ACC112 (cell line): ENCODE data around the gene TMEM255B.

ENCODE experiments used
- H2AFZ ChIP-seq: fragments of 200-600 bp; sonication (generic); one replicate; pipeline ENCODE4 v1.6.0; 2017; ENCODE audit warnings: antibody characterized with exemption, low read length; ENCODE audit not compliant: unreplicated experiment
- H3K27ac ChIP-seq: fragments of 200-600 bp; sonication (generic); 2 replicates; pipeline ENCODE4 v1.5.1; 2014; ENCODE audit warnings: low read depth, mild to moderate bottlenecking, antibody characterized with exemption, low read length, moderate library complexity
- H3K27me3 ChIP-seq: fragments of 200-600 bp; sonication (generic); 2 replicates; pipeline ENCODE4 v1.6.1; 2014; ENCODE audit warnings: mild to moderate bottlenecking, antibody characterized with exemption, low read length, moderate library complexity, mixed read lengths; ENCODE audit not compliant: insufficient read depth
- H3K36me3 ChIP-seq: fragments of 200-600 bp; sonication (generic); 2 replicates; pipeline ENCODE4 v1.6.1; 2016; ENCODE audit warnings: mild to moderate bottlenecking, antibody characterized with exemption, low read length, moderate library complexity, mixed read lengths; ENCODE audit not compliant: insufficient read depth
- H3K4me1 ChIP-seq: fragments of 200-600 bp; sonication (generic); one replicate; pipeline ENCODE4 v1.6.1; 2016; ENCODE audit warnings: low read length, mixed read lengths; ENCODE audit not compliant: insufficient read depth, unreplicated experiment, control insufficient read depth
- H3K4me3 ChIP-seq: fragments of 200-600 bp; sonication (generic); 2 replicates; pipeline ENCODE4 v1.5.1; 2014; ENCODE audit warnings: mild to moderate bottlenecking, low read depth, low read length
- H3K79me2 ChIP-seq: fragments of 200-600 bp; sonication (generic); one replicate; pipeline ENCODE4 v1.6.0; 2016; ENCODE audit warnings: low read length; ENCODE audit not compliant: control insufficient read depth, unreplicated experiment, insufficient read depth

The TMEM255B gene

GRCh38 chr13:113841353-113841650, 82.3 kb downstream of the TMEM255B start:
- no peak overlapping the region for H2AFZ ChIP-seq
- H3K27ac ChIP-seq, result no peak overlapping the region
- H3K79me2 ChIP-seq, result no peaks in the 10 kb centered on the region
- no peak overlapping the region for H3K4me3 ChIP-seq
- no peaks in the 10 kb centered on the region for H3K27me3 ChIP-seq
- H3K4me1 ChIP-seq, result peaks cover 19% of the 10 kb centered on the region
- no peaks in the 10 kb centered on the region for H3K36me3 ChIP-seq

GRCh38 chr13:113842336-113843062, 83.5 kb downstream of the TMEM255B start:
- Histone ChIP-seq H3K4me1 (peaks cover 11% of the 10 kb centered on the region), H3K79me2 (no peaks in the 10 kb centered on the region), H3K27me3 (no peaks in the 10 kb centered on the region), H3K36me3 (no peaks in the 10 kb centered on the region), H3K27ac (no peak overlapping the region), H2AFZ (no peak overlapping the region), H3K4me3 (no peak overlapping the region)

- no peak overlapping the region for H3K4me3 ChIP-seq
- H2AFZ ChIP-seq, result no peak overlapping the region
- no peaks in the 10 kb centered on the region for H3K27me3 ChIP-seq
- H3K79me2 ChIP-seq, result peaks cover 4% of the 10 kb centered on the region
- H3K4me1 ChIP-seq, result peaks cover 7% of the 10 kb centered on the region
- no peak overlapping the region for H3K27ac ChIP-seq
- no peaks in the 10 kb centered on the region for H3K36me3 ChIP-seq
Observed at GRCh38 chr13:113843063-113843654, 84.1 kb downstream of the TMEM255B start.

- Histone ChIP-seq H3K79me2 (peaks cover 8% of the 10 kb centered on the region), H3K4me1 (peaks cover 6% of the 10 kb centered on the region), H3K27me3 (no peaks in the 10 kb centered on the region), H3K36me3 (no peaks in the 10 kb centered on the region), H3K4me3 (no peak overlapping the region), H3K27ac (no peak overlapping the region), H2AFZ (no peak overlapping the region)
Observed at GRCh38 chr13:113843864-113844556, 85.0 kb downstream of the TMEM255B start.

- H3K36me3 ChIP-seq, result no peaks in the 10 kb centered on the region
- no peaks in the 10 kb centered on the region for H3K27me3 ChIP-seq
- no peak overlapping the region for H3K27ac ChIP-seq
- H3K79me2 ChIP-seq, result peaks cover 12% of the 10 kb centered on the region
- H3K4me1 ChIP-seq, result peaks cover 3% of the 10 kb centered on the region
- no peak overlapping the region for H3K4me3 ChIP-seq
- no peak overlapping the region for H2AFZ ChIP-seq
Observed at GRCh38 chr13:113845055-113845454, 86.0 kb downstream of the TMEM255B start.

GRCh38 chr13:113845723-113846635, 87.0 kb downstream of the TMEM255B start:
- no peaks in the 10 kb centered on the region for H3K36me3 ChIP-seq
- H2AFZ ChIP-seq, result no peak overlapping the region
- H3K27me3 ChIP-seq, result no peaks in the 10 kb centered on the region
- H3K79me2 ChIP-seq, result peaks cover 12% of the 10 kb centered on the region
- no peak overlapping the region for H3K27ac ChIP-seq
- peaks cover 3% of the 10 kb centered on the region for H3K4me1 ChIP-seq
- H3K4me3 ChIP-seq, result no peak overlapping the region

GRCh38 chr13:113846636-113847318, 87.8 kb downstream of the TMEM255B start:
- H3K79me2 ChIP-seq, result peaks cover 12% of the 10 kb centered on the region
- no peak overlapping the region for H2AFZ ChIP-seq
- no peaks in the 10 kb centered on the region for H3K36me3 ChIP-seq
- H3K4me3 ChIP-seq, result no peak overlapping the region
- H3K4me1 ChIP-seq, result peaks cover 3% of the 10 kb centered on the region
- H3K27ac ChIP-seq, result no peak overlapping the region
- no peaks in the 10 kb centered on the region for H3K27me3 ChIP-seq

- H3K36me3 ChIP-seq, result no peaks in the 10 kb centered on the region
- H3K27ac ChIP-seq, result no peak overlapping the region
- peaks cover 13% of the 10 kb centered on the region for H3K79me2 ChIP-seq
- peaks cover 3% of the 10 kb centered on the region for H3K4me1 ChIP-seq
- H3K27me3 ChIP-seq, result no peaks in the 10 kb centered on the region
- H3K4me3 ChIP-seq, result no peak overlapping the region
- H2AFZ ChIP-seq, result no peak overlapping the region
Observed at GRCh38 chr13:113848020-113848419, 89.0 kb downstream of the TMEM255B start.

- H3K27me3 ChIP-seq, result no peaks in the 10 kb centered on the region
- no peak overlapping the region for H2AFZ ChIP-seq
- no peaks in the 10 kb centered on the region for H3K36me3 ChIP-seq
- H3K27ac ChIP-seq, result no peak overlapping the region
- H3K4me1 ChIP-seq, result peaks cover 3% of the 10 kb centered on the region
- H3K79me2 ChIP-seq, result peaks cover 19% of the 10 kb centered on the region
- no peak overlapping the region for H3K4me3 ChIP-seq
Observed at GRCh38 chr13:113848431-113849260, 89.6 kb downstream of the TMEM255B start.
